HEK293T (cell line): ENCODE measurements around the gene MASP1.

ENCODE experiments used
- CTCF ChIA-PET: fragments of 350-600 bp; formaldehyde crosslinking; extraction: SDS; loops from one replicate; lab custom pipeline; 2021; ENCODE audit warnings: antibody characterized with exemption, inconsistent platforms; lab: Yijun Ruan, JAX
- POLR2A ChIA-PET: fragments of 350-600 bp; formaldehyde crosslinking; extraction: SDS; loops from one replicate; lab custom pipeline; 2020; ENCODE audit warnings: antibody characterized with exemption, inconsistent platforms; lab: Yijun Ruan, JAX
- DNase-seq: peaks from one replicate; pipeline ENCODE4 v3.0.0; 2012; ENCODE audit warnings: mixed read lengths; ENCODE audit errors: extremely low spot score
- ARNT ChIP-seq: fragments of 450-650 bp; IDR thresholded peaks from 2 replicates; pipeline ENCODE4 v1.6.1; 2017; ENCODE audit warnings: mild to moderate bottlenecking
- BHLHE40 ChIP-seq: fragments of 450-650 bp; IDR thresholded peaks from 2 replicates; pipeline ENCODE4 v1.6.1; 2016; ENCODE audit warnings: mild to moderate bottlenecking, moderate library complexity, borderline replicate concordance
- CTBP1 ChIP-seq: fragments of 450-650 bp; IDR thresholded peaks from 2 replicates; pipeline ENCODE4 v1.6.1; 2016; ENCODE audit warnings: borderline replicate concordance
- ELF4 ChIP-seq: fragments of 450-650 bp; IDR thresholded peaks from 2 replicates; pipeline ENCODE4 v1.6.1; 2017; ENCODE audit warnings: antibody characterized with exemption
- FOXA1 ChIP-seq: fragments of 450-650 bp; IDR thresholded peaks from 2 replicates; pipeline ENCODE4 v1.6.1; 2016; ENCODE audit warnings: mild to moderate bottlenecking
- FOXK2 ChIP-seq: fragments of 450-650 bp; IDR thresholded peaks from 2 replicates; pipeline ENCODE4 v1.6.1; 2016; ENCODE audit warnings: mild to moderate bottlenecking
- FOXM1 ChIP-seq: fragments of 450-650 bp; IDR thresholded peaks from 2 replicates; pipeline ENCODE4 v1.6.1; 2017; ENCODE audit warnings: mild to moderate bottlenecking, borderline replicate concordance
- HDGF ChIP-seq: fragments of 450-650 bp; IDR thresholded peaks from 2 replicates; pipeline ENCODE4 v1.6.1; 2017; ENCODE audit warnings: antibody characterized with exemption, borderline replicate concordance
- L3MBTL2 ChIP-seq: fragments of 450-650 bp; conservative IDR thresholded peaks from 2 replicates; pipeline ENCODE4 v1.6.1; 2016; ENCODE audit warnings: mild to moderate bottlenecking
- LEF1 ChIP-seq: fragments of 450-650 bp; IDR thresholded peaks from 2 replicates; pipeline ENCODE4 v1.6.1; 2017; ENCODE audit warnings: mild to moderate bottlenecking, borderline replicate concordance
- NFRKB ChIP-seq: fragments of 450-650 bp; IDR thresholded peaks from 2 replicates; pipeline ENCODE4 v1.6.1; 2016; ENCODE audit warnings: mild to moderate bottlenecking, moderate library complexity
- PKNOX1 ChIP-seq: fragments of 450-650 bp; IDR thresholded peaks from 2 replicates; pipeline ENCODE4 v1.6.1; 2016
- SP1 ChIP-seq: fragments of 450-650 bp; IDR thresholded peaks from 2 replicates; pipeline ENCODE4 v1.6.1; 2017
- SUZ12 ChIP-seq: fragments of 450-650 bp; IDR thresholded peaks from 2 replicates; pipeline ENCODE4 v1.6.1; 2016; ENCODE audit warnings: mild to moderate bottlenecking
- TARDBP ChIP-seq: fragments of 450-650 bp; IDR thresholded peaks from 2 replicates; pipeline ENCODE4 v1.6.1; 2016
- ZNF384 ChIP-seq: fragments of 450-650 bp; IDR thresholded peaks from 2 replicates; pipeline ENCODE4 v1.6.1; 2016

MASP1 gene

GRCh38 chr3:187271582-187271981 is 20.0 kb downstream of the MASP1 start:
- no peak for TF ChIP-seq TARDBP
- no peak for TF ChIP-seq HDGF
- TF ChIP-seq BHLHE40: no peak
- no peak for TF ChIP-seq LEF1
- POLR2A ChIA-PET: no interaction called here
- DNase-seq: no peak
- CTCF ChIA-PET: no interaction called here

GRCh38 chr3:187269486-187269885 is 22.1 kb downstream of the MASP1 start:
- POLR2A ChIA-PET: no interaction called here
- no peak for DNase-seq
- CTCF ChIA-PET: no interaction called here
- no peak for TF ChIP-seq FOXA1
- no peak for TF ChIP-seq SUZ12
- no peak for TF ChIP-seq BHLHE40
- TF ChIP-seq SP1: no peak
- TF ChIP-seq ZNF384: no peak
- TF ChIP-seq FOXK2: no peak
- no peak for TF ChIP-seq CTBP1
- TF ChIP-seq LEF1: no peak
- no peak for TF ChIP-seq L3MBTL2
- TF ChIP-seq ELF4: no peak

- no peak for DNase-seq
- ChIA-PET CTCF (no interaction called here), POLR2A (no interaction called here)
- TF ChIP-seq L3MBTL2: no peak
Observed at GRCh38 chr3:187267306-187267705, 24.2 kb downstream of the MASP1 start.

GRCh38 chr3:187266691-187267090 is 24.8 kb downstream of the MASP1 start:
- ChIA-PET POLR2A (no interaction called here), CTCF (no interaction called here)
- DNase-seq: no peak
- TF ChIP-seq TARDBP (no peak), BHLHE40 (no peak), HDGF (no peak), ZNF384 (no peak), FOXA1 (no peak), NFRKB (no peak)

GRCh38 chr3:187265461-187265955 is 26.0 kb downstream of the MASP1 start:
- CTCF ChIA-PET: no interaction called here
- no peak for DNase-seq
- POLR2A ChIA-PET: no interaction called here
- TF ChIP-seq ZNF384 (no peak), FOXA1 (no peak), ARNT (no peak), HDGF (no peak), ELF4 (no peak), LEF1 (no peak), FOXK2 (no peak), L3MBTL2 (no peak), NFRKB (no peak), FOXM1 (no peak), TARDBP (no peak), SUZ12 (no peak)

- ChIA-PET POLR2A (no interaction called here), CTCF (no interaction called here)
- TF ChIP-seq LEF1: no peak
- no peak for TF ChIP-seq PKNOX1
- TF ChIP-seq HDGF: no peak
- no peak for TF ChIP-seq ZNF384
- TF ChIP-seq ARNT: no peak
- no peak for TF ChIP-seq FOXA1
- TF ChIP-seq SUZ12: no peak
- no peak for TF ChIP-seq FOXK2
- TF ChIP-seq FOXM1: no peak
- no peak for TF ChIP-seq ELF4
- no peak for TF ChIP-seq NFRKB
- no peak for TF ChIP-seq CTBP1
- no peak for TF ChIP-seq SP1
- TF ChIP-seq BHLHE40: no peak
- TF ChIP-seq TARDBP: no peak
- no peak for TF ChIP-seq L3MBTL2
- no peak for DNase-seq
Observed at GRCh38 chr3:187264911-187265310, 26.6 kb downstream of the MASP1 start.

- DNase-seq: peak; percentile 6
- CTCF ChIA-PET: no interaction called here
- POLR2A ChIA-PET: no interaction called here
- no peak for TF ChIP-seq NFRKB
- TF ChIP-seq LEF1: no peak
- TF ChIP-seq PKNOX1: peak; percentile 51
Observed at GRCh38 chr3:187264021-187264420, 27.5 kb downstream of the MASP1 start.

- CTCF ChIA-PET: no interaction called here
- POLR2A ChIA-PET: no interaction called here
- no peak for DNase-seq
- no peak for TF ChIP-seq BHLHE40
- no peak for TF ChIP-seq TARDBP
- TF ChIP-seq LEF1: no peak
- no peak for TF ChIP-seq HDGF
- no peak for TF ChIP-seq FOXM1
- TF ChIP-seq FOXA1: no peak
- TF ChIP-seq SP1: no peak
- no peak for TF ChIP-seq ELF4
- TF ChIP-seq CTBP1: no peak
- no peak for TF ChIP-seq PKNOX1
- no peak for TF ChIP-seq ZNF384
- TF ChIP-seq L3MBTL2: no peak
- TF ChIP-seq ARNT: no peak
Observed at GRCh38 chr3:187263270-187263669, 28.3 kb downstream of the MASP1 start.
